GM12878 (cell line): ENCODE data around the gene DLL1.

Experiments
- CTCF ChIP-seq, 3 experiments: IDR thresholded peaks in 2 of 3; conservative IDR thresholded peaks in 1 of 3; 2 replicates each; pipeline ENCODE4 v1.5.1; 2011; ENCODE audit warnings: low read depth in 3 of 3, low read length in 3 of 3, mild to moderate bottlenecking in 3 of 3, control low read depth in 2 of 3, moderate library complexity in 2 of 3, inconsistent platforms in 1 of 3, mixed read lengths in 1 of 3; ENCODE audit not compliant: control insufficient read depth in 2 of 3, insufficient read depth in 1 of 3; ENCODE audit errors: extremely low read depth in 1 of 3
- ETV6 ChIP-seq, 2 experiments: fragments of 450-650 bp in 1 of 2; IDR thresholded peaks in 1 of 2; conservative IDR thresholded peaks in 1 of 2; 2 replicates each; pipeline ENCODE4 v1.6.1; 2014; ENCODE audit warnings: antibody characterized with exemption in 1 of 2, borderline replicate concordance in 1 of 2, low read depth in 1 of 2, mild to moderate bottlenecking in 1 of 2, moderate library complexity in 1 of 2
- EZH2 ChIP-seq: IDR thresholded peaks from 2 replicates; pipeline ENCODE4 v1.6.1; 2012; ENCODE audit warnings: low read depth, mild to moderate bottlenecking, control low read depth, inconsistent platforms, low read length, borderline replicate concordance; ENCODE audit not compliant: control insufficient read depth
- JUND ChIP-seq: IDR thresholded peaks from 2 replicates; pipeline ENCODE4 v1.6.1; 2012; ENCODE audit warnings: low read depth, mild to moderate bottlenecking, low read length, improper control_type of control experiment, moderate library complexity
- MXI1 ChIP-seq: fragments of 150-350 bp; IDR thresholded peaks from 2 replicates; pipeline ENCODE4 v1.6.1; 2011; ENCODE audit warnings: low read depth, mild to moderate bottlenecking, inconsistent platforms, low read length, improper control_type of control experiment
- NFYB ChIP-seq: IDR thresholded peaks from 2 replicates; pipeline ENCODE4 v1.6.1; 2011; ENCODE audit warnings: low read depth, mild to moderate bottlenecking, low read length, improper control_type of control experiment, moderate library complexity; ENCODE audit not compliant: insufficient read depth
- RB1 ChIP-seq: fragments of 450-650 bp; formaldehyde crosslinking; IDR thresholded peaks from 2 replicates; pipeline ENCODE4 v1.6.1; 2017; ENCODE audit warnings: mild to moderate bottlenecking, borderline replicate concordance
- SMC3 ChIP-seq: IDR thresholded peaks from 2 replicates; pipeline ENCODE4 v1.6.1; 2011; ENCODE audit warnings: low read length, improper control_type of control experiment, borderline replicate concordance
- TF ChIP-seq, protein P1 (sequence below): IDR thresholded peaks from 2 replicates; pipeline ENCODE4 v1.6.1; 2012; ENCODE audit warnings: low read length, inconsistent platforms
- TF ChIP-seq, protein P2 (sequence below): IDR thresholded peaks from 2 replicates; pipeline ENCODE4 v1.6.1; 2012; ENCODE audit warnings: improper control_type of control experiment, low read depth, low read length; ENCODE audit not compliant: insufficient replicate concordance

DNA sequence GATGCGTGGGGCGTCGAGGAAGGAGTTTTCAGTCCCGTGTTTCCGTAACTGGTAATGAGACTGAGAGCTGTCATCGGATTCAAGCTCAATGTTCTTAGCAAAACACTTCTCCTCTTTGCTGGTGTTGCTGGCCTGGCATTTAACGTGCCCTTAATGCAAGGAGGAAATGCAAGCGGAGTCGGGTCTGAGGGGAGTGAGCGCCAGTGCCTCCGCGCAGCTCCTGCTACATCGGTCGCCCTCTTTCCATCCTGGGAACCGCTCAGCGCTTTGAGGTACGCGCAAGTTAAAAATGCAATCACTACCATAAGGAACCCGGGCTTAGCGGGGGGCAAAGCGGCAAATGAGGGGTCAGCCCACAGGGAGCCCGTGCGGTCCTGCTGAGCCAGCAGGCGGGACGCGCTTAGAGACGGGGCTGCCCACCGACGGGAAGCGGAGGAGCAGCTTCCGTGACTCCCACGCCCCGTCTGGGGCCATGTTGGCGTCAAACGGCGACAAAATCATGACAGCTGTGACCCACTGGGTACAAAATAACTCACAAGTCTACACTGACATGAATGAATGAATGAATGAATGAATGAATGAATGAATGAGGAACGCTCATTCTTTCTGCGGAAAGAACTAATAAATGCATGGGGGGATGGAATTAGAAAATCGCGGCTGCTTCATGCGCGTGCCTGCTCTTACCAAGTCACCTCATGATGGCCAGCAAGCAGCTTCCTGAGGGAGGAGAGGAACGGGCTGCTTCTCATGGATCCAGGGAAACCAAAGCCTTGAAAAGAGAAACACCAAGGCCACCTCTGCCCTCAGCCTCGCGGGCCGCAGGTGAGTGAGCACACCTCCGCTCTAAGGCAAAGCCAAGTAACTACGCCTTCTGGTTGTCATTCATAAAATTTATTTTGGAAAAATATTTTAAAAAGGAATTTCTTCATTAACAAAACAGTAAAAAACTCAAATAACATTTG, 9.3 kb downstream of the DLL1 start:
- TF ChIP-seq CTCF (IDR thresholded peaks at IDR 0.05 in 2 of 3, conservative IDR thresholded peaks at IDR 0.05 in 1 of 3; ENCODE audit: control insufficient read depth in 2 of 3, extremely low read depth in 1 of 3, insufficient read depth in 1 of 3, low read depth in 3 of 3, low read length in 3 of 3) = no peak
- no peak for TF ChIP-seq NFYB
- TF ChIP-seq JUND = no peak
- TF ChIP-seq ETV6 (conservative IDR thresholded peaks at IDR 0.05 in 1 of 2, IDR thresholded peaks at IDR 0.05 in 1 of 2; ENCODE audit: borderline replicate concordance in 1 of 2, low read depth in 1 of 2) = no peak
- TF ChIP-seq SMC3 = no peak
- no peak for TF ChIP-seq MXI1
- TF ChIP-seq EZH2 = no peak
- TF ChIP-seq, protein P1, sequence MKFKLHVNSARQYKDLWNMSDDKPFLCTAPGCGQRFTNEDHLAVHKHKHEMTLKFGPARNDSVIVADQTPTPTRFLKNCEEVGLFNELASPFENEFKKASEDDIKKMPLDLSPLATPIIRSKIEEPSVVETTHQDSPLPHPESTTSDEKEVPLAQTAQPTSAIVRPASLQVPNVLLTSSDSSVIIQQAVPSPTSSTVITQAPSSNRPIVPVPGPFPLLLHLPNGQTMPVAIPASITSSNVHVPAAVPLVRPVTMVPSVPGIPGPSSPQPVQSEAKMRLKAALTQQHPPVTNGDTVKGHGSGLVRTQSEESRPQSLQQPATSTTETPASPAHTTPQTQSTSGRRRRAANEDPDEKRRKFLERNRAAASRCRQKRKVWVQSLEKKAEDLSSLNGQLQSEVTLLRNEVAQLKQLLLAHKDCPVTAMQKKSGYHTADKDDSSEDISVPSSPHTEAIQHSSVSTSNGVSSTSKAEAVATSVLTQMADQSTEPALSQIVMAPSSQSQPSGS = no peak
- TF ChIP-seq, protein P2, sequence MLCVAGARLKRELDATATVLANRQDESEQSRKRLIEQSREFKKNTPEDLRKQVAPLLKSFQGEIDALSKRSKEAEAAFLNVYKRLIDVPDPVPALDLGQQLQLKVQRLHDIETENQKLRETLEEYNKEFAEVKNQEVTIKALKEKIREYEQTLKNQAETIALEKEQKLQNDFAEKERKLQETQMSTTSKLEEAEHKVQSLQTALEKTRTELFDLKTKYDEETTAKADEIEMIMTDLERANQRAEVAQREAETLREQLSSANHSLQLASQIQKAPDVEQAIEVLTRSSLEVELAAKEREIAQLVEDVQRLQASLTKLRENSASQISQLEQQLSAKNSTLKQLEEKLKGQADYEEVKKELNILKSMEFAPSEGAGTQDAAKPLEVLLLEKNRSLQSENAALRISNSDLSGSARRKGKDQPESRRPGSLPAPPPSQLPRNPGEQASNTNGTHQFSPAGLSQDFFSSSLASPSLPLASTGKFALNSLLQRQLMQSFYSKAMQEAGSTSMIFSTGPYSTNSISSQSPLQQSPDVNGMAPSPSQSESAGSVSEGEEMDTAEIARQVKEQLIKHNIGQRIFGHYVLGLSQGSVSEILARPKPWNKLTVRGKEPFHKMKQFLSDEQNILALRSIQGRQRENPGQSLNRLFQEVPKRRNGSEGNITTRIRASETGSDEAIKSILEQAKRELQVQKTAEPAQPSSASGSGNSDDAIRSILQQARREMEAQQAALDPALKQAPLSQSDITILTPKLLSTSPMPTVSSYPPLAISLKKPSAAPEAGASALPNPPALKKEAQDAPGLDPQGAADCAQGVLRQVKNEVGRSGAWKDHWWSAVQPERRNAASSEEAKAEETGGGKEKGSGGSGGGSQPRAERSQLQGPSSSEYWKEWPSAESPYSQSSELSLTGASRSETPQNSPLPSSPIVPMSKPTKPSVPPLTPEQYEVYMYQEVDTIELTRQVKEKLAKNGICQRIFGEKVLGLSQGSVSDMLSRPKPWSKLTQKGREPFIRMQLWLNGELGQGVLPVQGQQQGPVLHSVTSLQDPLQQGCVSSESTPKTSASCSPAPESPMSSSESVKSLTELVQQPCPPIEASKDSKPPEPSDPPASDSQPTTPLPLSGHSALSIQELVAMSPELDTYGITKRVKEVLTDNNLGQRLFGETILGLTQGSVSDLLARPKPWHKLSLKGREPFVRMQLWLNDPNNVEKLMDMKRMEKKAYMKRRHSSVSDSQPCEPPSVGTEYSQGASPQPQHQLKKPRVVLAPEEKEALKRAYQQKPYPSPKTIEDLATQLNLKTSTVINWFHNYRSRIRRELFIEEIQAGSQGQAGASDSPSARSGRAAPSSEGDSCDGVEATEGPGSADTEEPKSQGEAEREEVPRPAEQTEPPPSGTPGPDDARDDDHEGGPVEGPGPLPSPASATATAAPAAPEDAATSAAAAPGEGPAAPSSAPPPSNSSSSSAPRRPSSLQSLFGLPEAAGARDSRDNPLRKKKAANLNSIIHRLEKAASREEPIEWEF = no peak
- no peak for TF ChIP-seq RB1
